ENCODE measurements around the gene ABLIM1. TPM values are rescaled to one million over a fixed set of nuclear protein-coding genes. Genes with fewer than 3 reads are reported as not detected.

The ABLIM1 gene
- total RNA-seq, 4 donors from 2014 or later = 84.7 to 203 (median 150) TPM

GRCh38 chr10:114437473-114438292, 220.4 kb downstream of the ABLIM1 start:
- no peak for ATAC-seq
- H3K4me3 ChIP-seq = no peak overlapping the region
- no peaks in the 10 kb centered on the region for H3K4me1 ChIP-seq
- no peaks in the 10 kb centered on the region for H3K27me3 ChIP-seq
- intact Hi-C loops (cut with DNase I; ENCODE audit: low total_unique reads) (loop anchor here (1.0 kb wide), 1 partner anchor 133 kb away; no protein-coding TSS in a partner anchor), in situ Hi-C loops (cut with MboI; ENCODE audit: low sequenced_read_pairs in 4 of 4) (loop anchor here in 1 of 4 donors (10.0 kb wide), 1 partner anchor 133 kb away; no protein-coding TSS in a partner anchor)
- H3K27ac ChIP-seq = no peak overlapping the region
- DNase-seq = no peak
- no peaks in the 10 kb centered on the region for H3K9me3 ChIP-seq
- H3K36me3 ChIP-seq = peaks cover 0 to 52% of the 10 kb centered on the region in 2 donors
- TF ChIP-seq CTCF (IDR thresholded peaks at IDR 0.05 in 4 of 5, conservative IDR thresholded peaks at IDR 0.05 in 1 of 5) = peak in 2 of 5 experiments; percentile 17
- no peak for TF ChIP-seq POLR2A (IDR thresholded peaks at IDR 0.05)

- intact Hi-C loops (cut with DNase I; ENCODE audit: low total_unique reads) = loop anchor here (1.0 kb wide), 1 partner anchor 133 kb away; no protein-coding TSS in a partner anchor
- in situ Hi-C loops (cut with MboI; ENCODE audit: low sequenced_read_pairs in 4 of 4) = loop anchor here in 1 of 4 donors (10.0 kb wide), 1 partner anchor 132 kb away; no protein-coding TSS in a partner anchor
These were observed 221.1 kb downstream of the ABLIM1 start for GRCh38 chr10:114436941-114437340.

GRCh38 chr10:114432566-114433093, 225.4 kb downstream of the ABLIM1 start:
- TF ChIP-seq CTCF (IDR thresholded peaks at IDR 0.05 in 4 of 5, conservative IDR thresholded peaks at IDR 0.05 in 1 of 5) (no peak), POLR2A (IDR thresholded peaks at IDR 0.05) (no peak)
- no peaks in the 10 kb centered on the region for H3K27me3 ChIP-seq
- H3K27ac ChIP-seq = no peak overlapping the region
- in situ Hi-C loops (cut with MboI; ENCODE audit: low sequenced_read_pairs in 4 of 4) = loop anchor here in 1 of 4 donors (10.0 kb wide), 1 partner anchor 128 kb away; no protein-coding TSS in a partner anchor
- peaks cover 0 to 27% of the 10 kb centered on the region in 2 donors for H3K36me3 ChIP-seq
- DNase-seq (no peak), ATAC-seq (no peak)
- H3K9me3 ChIP-seq = no peaks in the 10 kb centered on the region
- no peaks in the 10 kb centered on the region for H3K4me1 ChIP-seq
- intact Hi-C loops (cut with DNase I; ENCODE audit: low total_unique reads) = no loop called here
- H3K4me3 ChIP-seq = no peak overlapping the region

More at GRCh38 chr10:114436941-114437340, 221.1 kb downstream of the ABLIM1 start:
- no peak for DNase-seq
- H3K36me3 ChIP-seq = peaks cover 0 to 52% of the 10 kb centered on the region in 2 donors
- H3K27me3 ChIP-seq = no peaks in the 10 kb centered on the region
- no peaks in the 10 kb centered on the region for H3K9me3 ChIP-seq
- no peak overlapping the region for H3K27ac ChIP-seq
- no peak for TF ChIP-seq POLR2A (IDR thresholded peaks at IDR 0.05)
- no peak for TF ChIP-seq CTCF (IDR thresholded peaks at IDR 0.05 in 4 of 5, conservative IDR thresholded peaks at IDR 0.05 in 1 of 5)
- ATAC-seq = no peak
- H3K4me1 ChIP-seq = no peaks in the 10 kb centered on the region
- no peak overlapping the region for H3K4me3 ChIP-seq

DNA sequence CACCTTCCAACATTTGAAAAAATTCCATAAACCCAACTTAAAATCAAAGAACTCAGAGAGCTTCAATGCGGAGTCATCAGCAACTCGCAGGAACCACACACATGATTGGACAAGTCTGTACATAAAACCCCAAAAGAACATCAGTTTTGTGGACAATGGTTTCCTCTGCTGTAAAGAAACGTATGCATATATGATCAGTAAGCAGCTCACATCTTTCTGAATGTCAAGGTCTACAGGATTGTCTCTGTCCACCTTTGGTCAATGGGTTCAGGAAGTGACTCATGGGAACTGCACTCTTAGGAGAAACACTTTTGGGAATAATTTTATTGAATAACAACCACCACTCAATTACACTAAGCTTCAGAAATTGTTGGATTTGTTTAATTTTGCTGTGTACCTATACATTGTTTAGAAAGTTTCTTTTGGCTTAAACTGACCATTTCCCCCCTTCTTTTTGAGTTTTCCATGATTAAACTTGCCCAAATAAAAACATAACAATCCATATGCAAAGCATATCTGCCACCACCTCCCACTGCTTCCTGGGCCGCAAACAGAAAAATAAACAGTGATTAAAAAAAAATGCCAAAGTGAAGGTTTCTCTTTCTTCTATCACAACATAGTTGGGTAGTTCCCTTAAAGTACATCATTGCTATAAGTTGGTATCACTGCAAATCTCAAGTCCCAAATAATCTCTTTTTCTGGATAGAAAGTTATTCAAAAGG, 226.5 kb downstream of the ABLIM1 start:
- intact Hi-C loops (cut with DNase I; ENCODE audit: low total_unique reads) = no loop called here
- no peaks in the 10 kb centered on the region for H3K4me1 ChIP-seq
- H3K4me3 ChIP-seq = no peak overlapping the region
- H3K27ac ChIP-seq = no peak overlapping the region
- H3K9me3 ChIP-seq = no peaks in the 10 kb centered on the region
- TF ChIP-seq POLR2A (IDR thresholded peaks at IDR 0.05) = no peak
- no peak for TF ChIP-seq CTCF (IDR thresholded peaks at IDR 0.05 in 4 of 5, conservative IDR thresholded peaks at IDR 0.05 in 1 of 5)
- H3K27me3 ChIP-seq = no peaks in the 10 kb centered on the region
- peaks cover 0 to 21% of the 10 kb centered on the region in 2 donors for H3K36me3 ChIP-seq
- no peak for DNase-seq
- in situ Hi-C loops (cut with MboI; ENCODE audit: low sequenced_read_pairs in 4 of 4) = loop anchor here in 1 of 4 donors (10.0 kb wide), 1 partner anchor 127 kb away; no protein-coding TSS in a partner anchor
- ATAC-seq = no peak
